Esophagus (tissue), 2 donors: Measurements from ENCODE around the gene RNF115. TPM values are rescaled to one million over a fixed set of nuclear protein-coding genes. Genes with fewer than 3 reads are reported as not detected.
"Not testable (repeated sequence)": the region's sequence is repeated elsewhere in the genome, so short reads cannot be mapped to it uniquely, and the experiment has no call there.

Experiments used
- H3K27ac ChIP-seq, 2 donors: one replicate each; pipeline ENCODE4 v1.5.1; 2013; ENCODE audit warnings: low read depth in 2 of 2, mild to moderate bottlenecking in 2 of 2, inconsistent platforms in 1 of 2, low read length in 1 of 2, moderate library complexity in 1 of 2
- H3K27me3 ChIP-seq, 2 donors: one replicate each; pipeline ENCODE4 v1.6.1; 2013; ENCODE audit warnings: low read length in 2 of 2, control low read depth in 1 of 2, mild to moderate bottlenecking in 1 of 2; ENCODE audit not compliant: insufficient read depth in 2 of 2, control insufficient read depth in 1 of 2
- H3K36me3 ChIP-seq, 2 donors: one replicate each; pipeline ENCODE4 v1.6.1; 2013; ENCODE audit warnings: low read length in 1 of 2; ENCODE audit not compliant: control insufficient read depth in 2 of 2, insufficient read depth in 2 of 2
- H3K4me1 ChIP-seq, 2 donors: one replicate each; pipeline ENCODE4 v1.6.1; 2013; ENCODE audit warnings: low read length in 1 of 2; ENCODE audit not compliant: control insufficient read depth in 2 of 2, insufficient read depth in 2 of 2
- H3K4me3 ChIP-seq, 2 donors: one replicate each; pipeline ENCODE4 v1.5.1; 2013; ENCODE audit warnings: low read length in 2 of 2, mild to moderate bottlenecking in 2 of 2, low read depth in 1 of 2, moderate library complexity in 1 of 2
- H3K9me3 ChIP-seq, 2 donors: one replicate each; pipeline ENCODE4 v1.6.1; 2013; ENCODE audit warnings: mild to moderate bottlenecking in 2 of 2, low read depth in 1 of 2, low read length in 1 of 2, moderate library complexity in 1 of 2; ENCODE audit not compliant: control insufficient read depth in 2 of 2, insufficient read depth in 1 of 2
- WGBS, 2 donors: extraction: QIAGEN DNeasy Blood & Tissue Kit; methylation state at CpG; one replicate each; pipeline ENCODE4 v1.1.7; 2013; 5-methylcytosine and 5-hydroxymethylcytosine counted together
- polyA plus RNA-seq, 2 donors: library from polyadenylated mRNA; stranded (reverse); fragments of 200-250 nt; gene quantifications; one replicate each; pipeline ENCODE4 v1.2.3, GENCODE V29; 2013
- donor health status: healthy with polysubstance abuse.
- donor health status: Bipolar disorder and iron deficiency.

Gene RNF115
- polyA plus RNA-seq, 2 donors, result 3.4 to 4.8 TPM

GRCh38 chr1:145764231-145764940, 59.5 kb downstream of the RNF115 start:
- not testable (repeated sequence) for H3K9me3 ChIP-seq, H3K4me1 ChIP-seq, H3K36me3 ChIP-seq, H3K27me3 ChIP-seq, H3K4me3 ChIP-seq, H3K27ac ChIP-seq
- 96% methylated on average over 44 to 52 of the region's 52 CpGs for WGBS, 2 donors

- not testable (repeated sequence) for H3K4me1 ChIP-seq, H3K27ac ChIP-seq, H3K36me3 ChIP-seq
Measured at GRCh38 chr1:145762001-145762400, 61.9 kb downstream of the RNF115 start.

GRCh38 chr1:145761498-145761897, 62.4 kb downstream of the RNF115 start:
- H3K27me3 ChIP-seq, H3K4me1 ChIP-seq, H3K27ac ChIP-seq, H3K9me3 ChIP-seq, H3K4me3 ChIP-seq, H3K36me3 ChIP-seq: not testable (repeated sequence)
- 96 to 98% methylated on average over 11 of the region's 11 CpGs for WGBS, 2 donors

More at GRCh38 chr1:145762001-145762400, 61.9 kb downstream of the RNF115 start:
- H3K27me3 ChIP-seq, H3K4me3 ChIP-seq, H3K9me3 ChIP-seq: not testable (repeated sequence)
- WGBS, 2 donors, result 85 to 99% methylated on average over 2 of the region's 2 CpGs

GRCh38 chr1:145760395-145760949, 63.4 kb downstream of the RNF115 start:
- not testable (repeated sequence) for H3K36me3 ChIP-seq, H3K9me3 ChIP-seq, H3K4me3 ChIP-seq, H3K27ac ChIP-seq, H3K27me3 ChIP-seq, H3K4me1 ChIP-seq
- 97 to 99% methylated on average over 4 of the region's 4 CpGs for WGBS, 2 donors

- Histone ChIP-seq H3K36me3 (peaks cover 3 to 6% of the 10 kb centered on the region in 2 donors), H3K9me3 (no peaks in the 10 kb centered on the region), H3K27me3 (no peaks in the 10 kb centered on the region), H3K4me1 (no peaks in the 10 kb centered on the region), H3K27ac (no peak overlapping the region), H3K4me3 (no peak overlapping the region)
- 90 to 100% methylated on average over 1 of the region's 1 CpG for WGBS, 2 donors
Measured at GRCh38 chr1:145759721-145760120, 64.2 kb downstream of the RNF115 start.

- Histone ChIP-seq H3K27me3 (no peaks in the 10 kb centered on the region), H3K27ac (no peak overlapping the region), H3K4me1 (no peaks in the 10 kb centered on the region), H3K36me3 (peaks cover 3 to 6% of the 10 kb centered on the region in 2 donors), H3K4me3 (no peak overlapping the region), H3K9me3 (no peaks in the 10 kb centered on the region)
- 83 to 89% methylated on average over 1 of the region's 1 CpG for WGBS, 2 donors
Measured at GRCh38 chr1:145758575-145758974, 65.3 kb downstream of the RNF115 start.

- Histone ChIP-seq H3K9me3 (no peaks in the 10 kb centered on the region), H3K27ac (no peak overlapping the region), H3K27me3 (no peaks in the 10 kb centered on the region), H3K36me3 (peaks cover 3 to 6% of the 10 kb centered on the region in 2 donors), H3K4me3 (no peak overlapping the region), H3K4me1 (no peaks in the 10 kb centered on the region)
- WGBS, 2 donors, result 93 to 94% methylated on average over 1 of the region's 1 CpG
Measured at GRCh38 chr1:145758116-145758515, 65.8 kb downstream of the RNF115 start.

GRCh38 chr1:145757420-145757819, 66.5 kb downstream of the RNF115 start:
- Histone ChIP-seq H3K4me1 (no peaks in the 10 kb centered on the region), H3K27ac (no peak overlapping the region), H3K4me3 (no peak overlapping the region), H3K9me3 (no peaks in the 10 kb centered on the region), H3K36me3 (peaks cover 3 to 6% of the 10 kb centered on the region in 2 donors), H3K27me3 (no peaks in the 10 kb centered on the region)
- 90 to 93% methylated on average over 2 of the region's 2 CpGs for WGBS, 2 donors

GRCh38 chr1:145751491-145752037, 72.3 kb downstream of the RNF115 start:
- Histone ChIP-seq H3K9me3 (no peaks in the 10 kb centered on the region), H3K4me3 (no peak overlapping the region), H3K4me1 (no peaks in the 10 kb centered on the region), H3K27ac (no peak overlapping the region), H3K27me3 (no peaks in the 10 kb centered on the region), H3K36me3 (peaks cover 3 to 8% of the 10 kb centered on the region in 2 donors)
- WGBS, 2 donors, result 73 to 86% methylated on average over 5 of the region's 5 CpGs

- Histone ChIP-seq H3K4me3 (no peak overlapping the region), H3K9me3 (no peaks in the 10 kb centered on the region), H3K27ac (no peak overlapping the region), H3K4me1 (no peaks in the 10 kb centered on the region), H3K36me3 (peaks cover 3 to 13% of the 10 kb centered on the region in 2 donors), H3K27me3 (no peaks in the 10 kb centered on the region)
- WGBS, 2 donors, result 75 to 83% methylated on average over 5 of the region's 5 CpGs
Measured at GRCh38 chr1:145750426-145750825, 73.5 kb downstream of the RNF115 start.
